Retina (tissue), 1 donor: Measurements from ENCODE around the gene SH3TC1.
A peak's percentile ranks its signal among the peaks of the same experiment; 100 is the strongest.

Experiments used
- DNase-seq: peaks from one replicate; pipeline ENCODE4 v3.0.0-alpha.2; 2016

SH3TC1 gene

GRCh38 chr4:8217246-8217511 is 18.1 kb downstream of the SH3TC1 start:
- DNase-seq = no peak

- DNase-seq = no peak
These were observed 18.8 kb downstream of the SH3TC1 start for GRCh38 chr4:8217871-8218270.

GRCh38 chr4:8218371-8219031 is 19.4 kb downstream of the SH3TC1 start:
- no peak for DNase-seq

GRCh38 chr4:8219236-8219635 is 20.1 kb downstream of the SH3TC1 start:
- DNase-seq = no peak

- DNase-seq = no peak
These were observed 21.8 kb downstream of the SH3TC1 start for GRCh38 chr4:8220661-8221450.

- no peak for DNase-seq
These were observed 22.4 kb downstream of the SH3TC1 start for GRCh38 chr4:8221476-8221875.

- DNase-seq = no peak
These were observed 22.9 kb downstream of the SH3TC1 start for GRCh38 chr4:8221985-8222384.

- DNase-seq = no peak
These were observed 23.7 kb downstream of the SH3TC1 start for GRCh38 chr4:8222609-8223388.

GRCh38 chr4:8224267-8224974 is 25.3 kb downstream of the SH3TC1 start:
- no peak for DNase-seq

GRCh38 chr4:8224975-8225625 is 26.0 kb downstream of the SH3TC1 start:
- no peak for DNase-seq

- no peak for DNase-seq
These were observed 26.8 kb downstream of the SH3TC1 start for GRCh38 chr4:8225706-8226443.

GRCh38 chr4:8227201-8227770 is 28.2 kb downstream of the SH3TC1 start:
- no peak for DNase-seq

- DNase-seq = no peak
These were observed 28.8 kb downstream of the SH3TC1 start for GRCh38 chr4:8227771-8228318.

- DNase-seq = peak; percentile 63
These were observed 29.5 kb downstream of the SH3TC1 start for GRCh38 chr4:8228319-8229250.

GRCh38 chr4:8229331-8229975 is 30.4 kb downstream of the SH3TC1 start:
- DNase-seq = no peak

- no peak for DNase-seq
These were observed 30.9 kb downstream of the SH3TC1 start for GRCh38 chr4:8230033-8230432.

GRCh38 chr4:8230891-8231290 is 31.8 kb downstream of the SH3TC1 start:
- DNase-seq = no peak

- no peak for DNase-seq
These were observed 32.5 kb downstream of the SH3TC1 start for GRCh38 chr4:8231551-8232049.

- DNase-seq = no peak
These were observed 33.7 kb downstream of the SH3TC1 start for GRCh38 chr4:8232748-8233147.
